HepG2 (cell line): ENCODE results near the gene ATOSB.

Experiments
- FOXA3 ChIP-seq: IDR thresholded peaks from 2 replicates; pipeline ENCODE4 v1.6.1; 2016; ENCODE audit warnings: missing genetic modification reagents, missing compliant biosample characterization
- RAD21 ChIP-seq: fragments of 450-650 bp; formaldehyde crosslinking; IDR thresholded peaks from 2 replicates; pipeline ENCODE4 v1.5.0; 2020; ENCODE audit warnings: mild to moderate bottlenecking
- SRSF1 ChIP-seq: fragments of 200-400 bp; formaldehyde crosslinking; optimal IDR thresholded peaks from 2 replicates; pipeline ENCODE3; 2017; ENCODE audit warnings: mild to moderate bottlenecking, low read depth, low read length, moderate library complexity
- TBP ChIP-seq: sonication (generic); formaldehyde crosslinking; IDR thresholded peaks from 2 replicates; pipeline ENCODE4 v1.5.0; 2020; ENCODE audit warnings: missing genetic modification reagents
- ZBTB26 ChIP-seq: IDR thresholded peaks from 2 replicates; pipeline ENCODE4 v1.6.1; 2016; ENCODE audit warnings: missing compliant biosample characterization, missing genetic modification reagents, borderline replicate concordance
- ZNF484 ChIP-seq: sonication (generic); formaldehyde crosslinking; IDR thresholded peaks from 2 replicates; pipeline ENCODE4 v1.5.1; 2020; ENCODE audit warnings: mild to moderate bottlenecking, low read depth, missing genetic modification reagents, borderline replicate concordance

GRCh38 chr9:35097573-35097972 lies 18.1 kb downstream of the ATOSB start:
- TF ChIP-seq FOXA3 (CRISPR knock-in tag) (no peak), ZNF484 (no peak), RAD21 (CRISPR knock-in tag) (no peak), ZBTB26 (CRISPR knock-in tag) (no peak), TBP (CRISPR knock-in tag) (no peak), SRSF1 (no peak)
